HepG2 (cell line): Measurements from ENCODE around the gene NUAK2. TPM values are rescaled to one million over a fixed set of nuclear protein-coding genes. Genes with fewer than 3 reads are reported as not detected.

Experiments
- ISL2 ChIP-seq: sonication (generic); formaldehyde crosslinking; IDR thresholded peaks from 2 replicates; pipeline ENCODE4 v1.5.0; 2020; ENCODE audit warnings: missing genetic modification reagents
- KDM2A ChIP-seq: sonication (generic); formaldehyde crosslinking; IDR thresholded peaks from 2 replicates; pipeline ENCODE4 v1.4.0; 2020; ENCODE audit warnings: low read depth, missing genetic modification reagents, borderline replicate concordance
- KDM5B ChIP-seq: sonication (generic); formaldehyde crosslinking; IDR thresholded peaks from 2 replicates; pipeline ENCODE4 v1.4.0; 2020; ENCODE audit warnings: missing genetic modification reagents, mild to moderate bottlenecking, borderline replicate concordance
- MTA1 ChIP-seq: sonication (generic); formaldehyde crosslinking; IDR thresholded peaks from 2 replicates; pipeline ENCODE4 v1.4.0; 2020; ENCODE audit warnings: missing genetic modification reagents, mild to moderate bottlenecking, borderline replicate concordance
- MXD4 ChIP-seq: IDR thresholded peaks from 2 replicates; pipeline ENCODE4 v1.6.1; 2016; ENCODE audit warnings: mild to moderate bottlenecking, missing biosample characterization, missing genetic modification reagents
- PAXIP1 ChIP-seq: sonication (generic); formaldehyde crosslinking; conservative IDR thresholded peaks from 2 replicates; pipeline ENCODE4 v1.4.0; 2020; ENCODE audit warnings: mild to moderate bottlenecking, missing genetic modification reagents, moderate library complexity
- PCBP1 ChIP-seq: fragments of 200-400 bp; formaldehyde crosslinking; IDR thresholded peaks from 2 replicates; pipeline ENCODE4 v1.6.1; 2017; ENCODE audit warnings: mild to moderate bottlenecking, low read depth, low read length, borderline replicate concordance
- PITX1 ChIP-seq: sonication (generic); formaldehyde crosslinking; IDR thresholded peaks from 2 replicates; pipeline ENCODE4 v1.5.1; 2020; ENCODE audit warnings: mild to moderate bottlenecking, missing genetic modification reagents
- RBFOX2 ChIP-seq: fragments of 200-400 bp; formaldehyde crosslinking; IDR thresholded peaks from 2 replicates; pipeline ENCODE4 v1.6.1; 2017; ENCODE audit warnings: low read depth, mild to moderate bottlenecking, low read length
- RFXANK ChIP-seq: IDR thresholded peaks from 2 replicates; pipeline ENCODE4 v1.6.1; 2016
- SP4 ChIP-seq: sonication (generic); formaldehyde crosslinking; IDR thresholded peaks from 2 replicates; pipeline ENCODE4 v1.8.1; 2023; ENCODE audit warnings: mild to moderate bottlenecking, missing genetic modification reagents
- SRY ChIP-seq: sonication (generic); formaldehyde crosslinking; IDR thresholded peaks from 2 replicates; pipeline ENCODE4 v1.8.0; 2022; ENCODE audit warnings: mild to moderate bottlenecking, missing genetic modification reagents
- TBX2 ChIP-seq: sonication (generic); formaldehyde crosslinking; IDR thresholded peaks from 2 replicates; pipeline ENCODE4 v1.5.0; 2020; ENCODE audit warnings: missing genetic modification reagents, mild to moderate bottlenecking, borderline replicate concordance
- TBX3 ChIP-seq: fragments of 450-650 bp; IDR thresholded peaks from 2 replicates; pipeline ENCODE4 v1.6.1; 2017; ENCODE audit warnings: antibody characterized with exemption, mild to moderate bottlenecking, inconsistent platforms, borderline replicate concordance
- TMF1 ChIP-seq: sonication (generic); formaldehyde crosslinking; IDR thresholded peaks from 2 replicates; pipeline ENCODE4 v1.8.1; 2022; ENCODE audit warnings: low read depth, missing genetic modification reagents
- ZFP41 ChIP-seq: sonication (generic); formaldehyde crosslinking; IDR thresholded peaks from 2 replicates; pipeline ENCODE4 v1.4.0; 2020; ENCODE audit warnings: mild to moderate bottlenecking, missing genetic modification reagents, borderline replicate concordance
- ZNF607 ChIP-seq: sonication (generic); formaldehyde crosslinking; IDR thresholded peaks from 2 replicates; pipeline ENCODE4 v1.5.1; 2020; ENCODE audit warnings: missing genetic modification reagents, mild to moderate bottlenecking, borderline replicate concordance
- ZNF724P ChIP-seq: sonication (generic); formaldehyde crosslinking; IDR thresholded peaks from 2 replicates; pipeline ENCODE4 v1.8.0; 2022; ENCODE audit warnings: missing genetic modification reagents, borderline replicate concordance
- ZSCAN29 ChIP-seq: sonication (generic); formaldehyde crosslinking; conservative IDR thresholded peaks from 2 replicates; pipeline ENCODE4 v1.4.0; 2020; ENCODE audit warnings: mild to moderate bottlenecking, missing genetic modification reagents
- polyA plus RNA-seq, 8 experiments: library from polyadenylated mRNA; depleted of rRNA in 3 of 8; stranded (reverse) in 7 of 8; unstranded in 1 of 8; fragments of >200 nt; fragmentation: Illumina TruSeq in 4 of 8; extraction: Trizol in 4 of 8; gene quantifications; 2 replicates each; pipeline versions ENCODE4 v1.2.1 to v1.2.3, GENCODE V29; 2011 to 2016; ENCODE audit warnings: low read depth in 4 of 8, missing spikeins in 1 of 8, mixed read lengths in 1 of 8; ENCODE audit not compliant: insufficient read depth in 1 of 8
- total RNA-seq, 5 experiments: library from RNA; depleted of rRNA; stranded (reverse); fragments of >200 nt; fragmentation: Illumina TruSeq; extraction: Trizol; gene quantifications; 2 replicates each; pipeline ENCODE4 v1.2.3, GENCODE V29; 2016; ENCODE audit warnings: low read depth in 1 of 5
- TF ChIP-seq, protein P1 (sequence below): sonication (generic); formaldehyde crosslinking; IDR thresholded peaks from 2 replicates; pipeline ENCODE4 v1.4.0; 2020; ENCODE audit warnings: missing genetic modification reagents
- TF ChIP-seq, protein P2 (sequence below): sonication (generic); formaldehyde crosslinking; IDR thresholded peaks from 2 replicates; pipeline ENCODE4 v1.4.0; 2020; ENCODE audit warnings: mild to moderate bottlenecking, missing genetic modification reagents
- TF ChIP-seq, protein P3 (sequence below): sonication (generic); formaldehyde crosslinking; conservative IDR thresholded peaks from 2 replicates; pipeline ENCODE4 v1.4.0; 2020; ENCODE audit warnings: missing genetic modification reagents

NUAK2 gene
- total and polyA plus RNA-seq, 2 of the 13 experiments (the other 11 are each of a cell fraction or from before 2014, with no cell fraction given), result 0.75 to 1.1 TPM

GRCh38 chr1:205321162-205321958 is at the start of gene NUAK2 (continued):
- TF ChIP-seq MTA1 (0 out of 2 replicates have a peak, but pooled peaks have one; percentile 63), MXD4 (0 out of 2 replicates have a peak, but pooled peaks have one; percentile 42), PITX1 (CRISPR knock-in tag) (peak; percentile 54; the same call in 1 of the 2 replicates), PAXIP1 (CRISPR knock-in tag) (0 out of 2 replicates have a peak, but pooled peaks have one; percentile 11), TBX3 (peak; percentile 64; the same call in 1 of the 2 replicates), ZNF607 (no peak), KDM5B (CRISPR knock-in tag) (peak; percentile 92), ZNF724P (CRISPR knock-in tag) (0 out of 2 replicates have a peak, but pooled peaks have one; percentile 43), ZFP41 (CRISPR knock-in tag) (0 out of 2 replicates have a peak, but pooled peaks have one; percentile 48), PCBP1 (0 out of 2 replicates have a peak, but pooled peaks have one; percentile 54), RFXANK (peak; percentile 34; the same call in 1 of the 2 replicates), RBFOX2 (peak; percentile 81), SRY (CRISPR knock-in tag) (0 out of 2 replicates have a peak, but pooled peaks have one; percentile 57), ZSCAN29 (CRISPR knock-in tag) (0 out of 2 replicates have a peak, but pooled peaks have one; percentile 40), KDM2A (peak; percentile 63; the same call in 1 of the 2 replicates), SP4 (CRISPR knock-in tag) (peak; percentile 87), TMF1 (CRISPR knock-in tag) (no peak), TBX2 (CRISPR knock-in tag) (peak; percentile 82), ISL2 (no peak)
- TF ChIP-seq, protein P1, sequence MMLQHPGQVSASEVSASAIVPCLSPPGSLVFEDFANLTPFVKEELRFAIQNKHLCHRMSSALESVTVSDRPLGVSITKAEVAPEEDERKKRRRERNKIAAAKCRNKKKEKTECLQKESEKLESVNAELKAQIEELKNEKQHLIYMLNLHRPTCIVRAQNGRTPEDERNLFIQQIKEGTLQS (CRISPR knock-in tag), result peak; percentile 4; the same call in 1 of the 2 replicates
- TF ChIP-seq, protein P2, sequence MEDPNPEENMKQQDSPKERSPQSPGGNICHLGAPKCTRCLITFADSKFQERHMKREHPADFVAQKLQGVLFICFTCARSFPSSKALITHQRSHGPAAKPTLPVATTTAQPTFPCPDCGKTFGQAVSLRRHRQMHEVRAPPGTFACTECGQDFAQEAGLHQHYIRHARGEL, result no peak
- TF ChIP-seq, protein P3, sequence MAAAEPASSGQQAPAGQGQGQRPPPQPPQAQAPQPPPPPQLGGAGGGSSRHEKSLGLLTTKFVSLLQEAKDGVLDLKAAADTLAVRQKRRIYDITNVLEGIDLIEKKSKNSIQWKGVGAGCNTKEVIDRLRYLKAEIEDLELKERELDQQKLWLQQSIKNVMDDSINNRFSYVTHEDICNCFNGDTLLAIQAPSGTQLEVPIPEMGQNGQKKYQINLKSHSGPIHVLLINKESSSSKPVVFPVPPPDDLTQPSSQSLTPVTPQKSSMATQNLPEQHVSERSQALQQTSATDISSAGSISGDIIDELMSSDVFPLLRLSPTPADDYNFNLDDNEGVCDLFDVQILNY (CRISPR knock-in tag), result peak; percentile 24; the same call in 1 of the 2 replicates
